Thyroid gland (tissue), 4 donors: ENCODE measurements around the gene ERG28.

Source experiments
- POLR2A ChIP-seq, 2 donors: fragments of 450-650 bp; IDR thresholded peaks; one replicate each; pipeline ENCODE4 v1.6.1; 2017; ENCODE audit warnings: antibody characterized with exemption in 2 of 2, mild to moderate bottlenecking in 2 of 2, moderate library complexity in 1 of 2
- TF ChIP-seq, protein P1 (sequence below), 6 experiments: fragments of 200-600 bp in 3 of 6; fragments of 450-650 bp in 3 of 6; sonication (generic) in 3 of 6; IDR thresholded peaks; one replicate each; pipeline ENCODE4 v1.5.1; 2016 to 2019; ENCODE audit warnings: antibody characterized with exemption in 6 of 6, mild to moderate bottlenecking in 2 of 6, inconsistent platforms in 1 of 6, moderate library complexity in 1 of 6

DNA sequence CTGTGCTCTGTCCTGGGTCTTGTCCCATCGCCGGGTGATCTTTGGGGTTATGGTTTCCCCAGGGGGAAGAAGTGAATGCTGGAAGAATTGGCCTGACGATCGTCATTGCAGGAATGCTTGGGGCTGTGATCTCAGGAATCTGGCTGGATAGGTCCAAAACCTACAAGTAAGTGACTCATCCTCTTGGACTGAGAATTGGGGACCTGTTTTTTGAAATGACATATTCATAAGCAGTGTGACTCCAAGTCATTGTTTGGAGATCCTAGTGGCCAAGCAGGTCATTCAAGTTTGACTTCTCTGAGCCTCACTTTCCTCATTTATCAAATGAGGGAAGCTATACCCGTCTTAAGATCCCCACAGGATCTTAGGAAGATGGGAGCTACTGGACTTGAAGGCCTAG lies 25.8 kb downstream of the ERG28 start:
- no peak for TF ChIP-seq POLR2A (IDR thresholded peaks at IDR 0.05)
- TF ChIP-seq, protein P1, sequence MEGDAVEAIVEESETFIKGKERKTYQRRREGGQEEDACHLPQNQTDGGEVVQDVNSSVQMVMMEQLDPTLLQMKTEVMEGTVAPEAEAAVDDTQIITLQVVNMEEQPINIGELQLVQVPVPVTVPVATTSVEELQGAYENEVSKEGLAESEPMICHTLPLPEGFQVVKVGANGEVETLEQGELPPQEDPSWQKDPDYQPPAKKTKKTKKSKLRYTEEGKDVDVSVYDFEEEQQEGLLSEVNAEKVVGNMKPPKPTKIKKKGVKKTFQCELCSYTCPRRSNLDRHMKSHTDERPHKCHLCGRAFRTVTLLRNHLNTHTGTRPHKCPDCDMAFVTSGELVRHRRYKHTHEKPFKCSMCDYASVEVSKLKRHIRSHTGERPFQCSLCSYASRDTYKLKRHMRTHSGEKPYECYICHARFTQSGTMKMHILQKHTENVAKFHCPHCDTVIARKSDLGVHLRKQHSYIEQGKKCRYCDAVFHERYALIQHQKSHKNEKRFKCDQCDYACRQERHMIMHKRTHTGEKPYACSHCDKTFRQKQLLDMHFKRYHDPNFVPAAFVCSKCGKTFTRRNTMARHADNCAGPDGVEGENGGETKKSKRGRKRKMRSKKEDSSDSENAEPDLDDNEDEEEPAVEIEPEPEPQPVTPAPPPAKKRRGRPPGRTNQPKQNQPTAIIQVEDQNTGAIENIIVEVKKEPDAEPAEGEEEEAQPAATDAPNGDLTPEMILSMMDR (IDR thresholded peaks at IDR 0.05), result no peak
